Subcutaneous abdominal adipose tissue (tissue), 5 donors: ENCODE measurements around the gene INPP5E.

Source experiments
- H3K27ac ChIP-seq: one replicate; pipeline ENCODE4 v1.7.0; 2013; ENCODE audit warnings: low read depth, mild to moderate bottlenecking, inconsistent platforms, low read length, moderate library complexity
- H3K27me3 ChIP-seq, 5 donors: one replicate each; pipeline ENCODE4 v1.7.0; 2013; ENCODE audit warnings: low read length in 5 of 5, inconsistent platforms in 1 of 5; ENCODE audit not compliant: control insufficient read depth in 5 of 5, insufficient read depth in 4 of 5
- H3K36me3 ChIP-seq, 5 donors: one replicate each; pipeline ENCODE4 v1.7.0; 2013; ENCODE audit warnings: low read length in 5 of 5; ENCODE audit not compliant: control insufficient read depth in 5 of 5, insufficient read depth in 5 of 5
- H3K4me1 ChIP-seq, 5 donors: one replicate each; pipeline ENCODE4 v1.7.0; 2013; ENCODE audit warnings: low read length in 5 of 5, mild to moderate bottlenecking in 3 of 5, moderate library complexity in 1 of 5; ENCODE audit not compliant: control insufficient read depth in 5 of 5, insufficient read depth in 5 of 5
- H3K4me3 ChIP-seq, 5 donors: one replicate each; pipeline ENCODE4 v1.7.0; 2013; ENCODE audit warnings: low read length in 5 of 5, low read depth in 1 of 5
- H3K9ac ChIP-seq, 5 donors: one replicate each; pipeline ENCODE4 v1.7.0; 2013; ENCODE audit warnings: low read length in 5 of 5, mild to moderate bottlenecking in 4 of 5, moderate library complexity in 3 of 5
- H3K9me3 ChIP-seq, 5 donors: one replicate each; pipeline ENCODE4 v1.7.0; 2013; ENCODE audit warnings: low read length in 5 of 5; ENCODE audit not compliant: control insufficient read depth in 5 of 5
- donor health status: healthy.
- donor health status: healthy.
- donor health status: healthy.
- donor health status: healthy.
- donor health status: healthy.

Gene INPP5E

GRCh38 chr9:136445799-136446198, 6.2 kb upstream of the INPP5E start:
- no peak overlapping the region for H3K9ac ChIP-seq
- no peak overlapping the region for H3K4me3 ChIP-seq
- peaks cover 0 to 20% (median 10%) of the 10 kb centered on the region in 5 donors for H3K4me1 ChIP-seq
- H3K27ac ChIP-seq = no peak overlapping the region
- peaks cover 3 to 98% (median 93%) of the 10 kb centered on the region in 5 donors for H3K36me3 ChIP-seq
- no peaks in the 10 kb centered on the region for H3K27me3 ChIP-seq
- no peaks in the 10 kb centered on the region for H3K9me3 ChIP-seq

DNA sequence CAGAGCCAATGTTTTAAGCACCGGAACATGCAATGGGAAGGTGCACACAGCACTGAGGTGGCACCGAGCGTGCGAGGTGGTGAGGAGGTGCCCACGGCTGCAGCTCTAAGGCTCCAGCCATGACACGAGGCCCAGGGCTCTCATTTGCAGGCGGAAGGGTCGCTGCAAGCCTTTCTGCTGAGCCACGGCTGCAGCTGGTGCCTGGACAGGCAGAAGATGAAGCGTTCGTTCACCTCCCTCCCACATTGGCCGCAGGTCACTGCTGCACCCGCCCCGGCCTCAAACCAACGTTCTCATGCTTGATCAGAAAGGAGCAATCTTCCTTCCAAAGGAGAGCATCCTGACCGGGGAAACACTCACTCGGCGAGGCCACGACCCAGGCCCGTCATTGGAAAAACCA, 4.5 kb upstream of the INPP5E start:
- Histone ChIP-seq H3K27me3 (no peaks in the 10 kb centered on the region), H3K4me1 (peaks cover 0 to 35% (median 18%) of the 10 kb centered on the region in 5 donors), H3K4me3 (no peak overlapping the region), H3K36me3 (peaks cover 3 to 84% (median 81%) of the 10 kb centered on the region in 5 donors), H3K9ac (no peak overlapping the region), H3K9me3 (no peaks in the 10 kb centered on the region), H3K27ac (no peak overlapping the region)

DNA sequence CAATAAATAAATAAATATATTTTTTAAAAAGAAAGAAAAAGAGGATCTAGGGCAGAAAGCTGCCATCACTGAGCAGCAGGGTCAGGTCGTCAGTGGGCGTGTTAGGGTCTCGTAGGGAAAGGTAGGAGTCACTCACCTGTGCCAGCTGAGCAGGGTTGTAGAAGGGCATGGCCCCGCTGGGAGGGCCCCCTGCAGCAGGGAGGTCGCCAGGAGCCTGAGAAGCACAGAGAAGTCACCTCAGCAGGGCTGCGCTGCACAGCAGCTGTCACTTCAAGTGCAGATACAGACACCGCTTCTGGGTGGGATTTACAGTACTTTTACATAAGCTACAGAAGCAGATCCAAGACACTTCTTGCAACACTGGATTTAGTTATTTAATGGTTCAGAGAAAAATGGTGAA, 4.0 kb upstream of the INPP5E start:
- H3K27me3 ChIP-seq = no peaks in the 10 kb centered on the region
- H3K27ac ChIP-seq = no peak overlapping the region
- no peak overlapping the region for H3K9ac ChIP-seq
- no peak overlapping the region for H3K4me3 ChIP-seq
- H3K9me3 ChIP-seq = no peaks in the 10 kb centered on the region
- peaks cover 3 to 80% (median 76%) of the 10 kb centered on the region in 5 donors for H3K36me3 ChIP-seq
- peaks cover 0 to 39% (median 23%) of the 10 kb centered on the region in 5 donors for H3K4me1 ChIP-seq

- Histone ChIP-seq H3K9ac (no peak overlapping the region), H3K4me1 (peaks cover 0 to 45% (median 29%) of the 10 kb centered on the region in 5 donors), H3K27ac (no peak overlapping the region), H3K4me3 (no peak overlapping the region), H3K36me3 (peaks cover 3 to 74% (median 70%) of the 10 kb centered on the region in 5 donors), H3K9me3 (no peaks in the 10 kb centered on the region), H3K27me3 (no peaks in the 10 kb centered on the region)
These were observed 3.4 kb upstream of the INPP5E start for GRCh38 chr9:136443087-136443486.

GRCh38 chr9:136442265-136442664, 2.6 kb upstream of the INPP5E start:
- Histone ChIP-seq H3K27ac (no peak overlapping the region), H3K4me3 (no peak overlapping the region), H3K9ac (no peak overlapping the region), H3K27me3 (no peaks in the 10 kb centered on the region), H3K36me3 (peaks cover 0 to 66% (median 62%) of the 10 kb centered on the region in 5 donors), H3K4me1 (peaks cover 3 to 53% (median 37%) of the 10 kb centered on the region in 5 donors), H3K9me3 (no peaks in the 10 kb centered on the region)

DNA sequence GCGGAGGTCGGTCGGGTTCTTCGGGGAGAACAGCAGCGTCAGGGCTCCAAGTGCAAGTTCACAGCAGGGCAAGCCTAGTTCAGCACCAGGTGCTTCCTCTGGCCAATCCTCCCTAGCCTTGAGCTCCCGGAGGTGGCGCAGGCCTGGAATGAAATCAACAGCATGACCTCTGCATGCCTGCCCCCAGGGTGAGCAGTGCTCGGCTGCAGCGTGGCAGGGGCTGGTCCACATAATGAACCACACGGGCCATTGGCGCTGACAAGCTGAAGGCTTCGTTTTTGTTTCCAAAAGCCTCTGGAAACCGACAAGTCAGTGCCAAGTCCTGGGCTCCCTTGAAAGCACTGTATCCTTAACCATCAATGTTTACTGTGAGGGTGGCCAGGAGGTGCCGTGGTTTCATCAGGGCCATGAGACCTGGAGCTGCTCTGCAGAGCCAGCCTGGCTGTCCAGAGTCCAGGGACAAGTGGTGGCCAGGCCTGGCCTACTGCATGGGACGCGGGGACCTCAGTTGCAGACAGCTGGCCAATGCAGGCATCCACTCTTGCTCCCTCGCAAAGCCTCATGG, 2.1 kb upstream of the INPP5E start:
- Histone ChIP-seq H3K9ac (no peak overlapping the region), H3K4me1 (peaks cover 6 to 58% (median 42%) of the 10 kb centered on the region in 5 donors), H3K27me3 (no peaks in the 10 kb centered on the region), H3K9me3 (no peaks in the 10 kb centered on the region), H3K4me3 (no peak overlapping the region), H3K36me3 (peaks cover 0 to 60% (median 57%) of the 10 kb centered on the region in 5 donors), H3K27ac (no peak overlapping the region)

DNA sequence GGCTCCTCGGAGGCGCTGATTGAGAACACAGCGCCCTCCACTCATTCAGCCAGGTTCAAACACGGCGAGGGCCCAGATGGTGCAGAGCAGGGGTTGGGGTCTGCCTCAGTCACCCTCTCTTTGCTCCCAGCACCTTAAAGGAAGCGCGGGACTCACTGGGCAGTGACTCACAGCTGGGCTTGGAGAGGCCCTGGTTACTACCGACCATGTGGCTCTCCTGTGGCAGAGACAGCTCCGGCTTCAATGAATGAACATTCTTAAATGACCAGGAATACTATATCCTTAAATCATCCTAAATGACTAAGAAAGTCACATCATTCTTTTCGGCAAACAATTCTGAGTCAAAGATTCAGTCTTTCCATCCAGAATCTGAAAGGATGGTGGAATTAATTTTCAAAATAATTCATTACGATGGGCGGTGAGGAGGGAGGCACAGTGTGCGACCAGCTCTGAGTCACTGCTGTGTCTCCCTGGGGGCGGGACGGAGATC, 1.6 kb upstream of the INPP5E start:
- Histone ChIP-seq H3K27me3 (no peaks in the 10 kb centered on the region), H3K9me3 (no peaks in the 10 kb centered on the region), H3K9ac (no peak overlapping the region), H3K4me1 (peaks cover 6 to 63% (median 47%) of the 10 kb centered on the region in 5 donors), H3K27ac (no peak overlapping the region), H3K36me3 (peaks cover 0 to 56% (median 53%) of the 10 kb centered on the region in 5 donors), H3K4me3 (no peak overlapping the region)

DNA sequence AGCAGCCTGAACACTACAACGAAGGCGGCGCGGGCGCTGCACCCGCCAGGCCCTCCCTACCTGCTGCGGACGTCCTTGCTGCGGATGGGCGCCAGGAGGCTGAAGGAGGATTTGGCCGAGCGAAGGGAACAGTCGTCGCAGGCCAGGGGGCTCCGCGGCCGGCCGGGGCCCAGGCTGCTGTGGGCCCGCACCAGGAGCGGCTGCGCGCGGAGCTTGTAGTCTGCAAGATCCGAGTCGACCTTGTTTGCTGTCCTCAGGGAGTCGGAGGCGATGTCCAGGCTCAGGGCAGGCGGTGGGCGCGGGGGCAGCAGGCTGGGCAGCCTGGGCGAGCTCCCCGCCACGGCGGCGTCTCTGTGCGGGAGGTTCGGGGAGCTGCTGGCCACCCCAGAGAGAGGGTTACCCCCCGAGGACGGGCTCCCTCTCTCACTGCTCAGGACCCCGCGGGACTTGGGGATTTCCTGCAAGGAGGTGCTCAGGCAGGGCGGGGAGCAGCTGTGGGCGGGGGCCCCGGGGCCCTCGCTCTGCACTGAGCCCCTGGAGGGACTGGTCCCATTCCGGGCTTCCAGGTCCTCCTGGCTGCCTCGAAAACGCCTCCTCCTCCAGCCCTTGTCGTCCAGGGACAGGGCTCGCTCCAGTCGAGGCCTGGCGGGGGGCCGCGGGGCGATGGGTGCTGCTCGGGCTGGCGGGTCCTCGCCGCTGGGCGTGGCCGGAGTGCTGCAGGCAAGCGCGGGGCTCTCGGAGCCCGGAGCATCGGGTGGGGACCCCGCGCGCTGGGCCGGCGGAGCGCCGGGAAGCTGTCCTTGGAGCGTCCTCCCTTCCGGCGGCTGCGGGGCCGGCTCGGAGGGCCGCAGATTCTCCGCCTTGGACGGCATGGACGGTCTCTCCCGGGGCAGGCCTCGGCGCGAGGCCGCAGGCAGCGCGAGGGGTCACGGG, 831 bp downstream of the INPP5E start:
- Histone ChIP-seq H3K36me3 (peaks cover 0 to 45% (median 34%) of the 10 kb centered on the region in 5 donors), H3K9ac (peak overlapping the region in 4 of 5 donors; percentile 73 to 83 (median 80)), H3K27ac (no peak overlapping the region), H3K9me3 (no peaks in the 10 kb centered on the region), H3K4me3 (peak overlapping the region in 4 of 5 donors; percentile 66 to 82 (median 76)), H3K27me3 (no peaks in the 10 kb centered on the region), H3K4me1 (peaks cover 9 to 66% (median 51%) of the 10 kb centered on the region in 5 donors)

- peaks cover 9 to 64% (median 51%) of the 10 kb centered on the region in 5 donors for H3K4me1 ChIP-seq
- no peaks in the 10 kb centered on the region for H3K9me3 ChIP-seq
- peak overlapping the region; percentile 38 to 83 (median 79) for H3K9ac ChIP-seq
- H3K36me3 ChIP-seq = peaks cover 0 to 41% (median 29%) of the 10 kb centered on the region in 5 donors
- H3K4me3 ChIP-seq = peak overlapping the region; percentile 63 to 82 (median 75)
- H3K27ac ChIP-seq = no peak overlapping the region
- no peaks in the 10 kb centered on the region for H3K27me3 ChIP-seq
These were observed 1.7 kb downstream of the INPP5E start for GRCh38 chr9:136437839-136438547.
